Suppressor macrophage treated with lipopolysaccharide for 4 hours (primary cell): ENCODE results near the gene R3HDM4.
"Not testable (repeated sequence)": the region's sequence is repeated elsewhere in the genome, so short reads cannot be mapped to it uniquely, and the experiment has no call there.

ENCODE experiments used
- DNase-seq: peaks from one replicate; pipeline ENCODE4 v3.0.0-alpha.2; 2020

Gene R3HDM4

DNA sequence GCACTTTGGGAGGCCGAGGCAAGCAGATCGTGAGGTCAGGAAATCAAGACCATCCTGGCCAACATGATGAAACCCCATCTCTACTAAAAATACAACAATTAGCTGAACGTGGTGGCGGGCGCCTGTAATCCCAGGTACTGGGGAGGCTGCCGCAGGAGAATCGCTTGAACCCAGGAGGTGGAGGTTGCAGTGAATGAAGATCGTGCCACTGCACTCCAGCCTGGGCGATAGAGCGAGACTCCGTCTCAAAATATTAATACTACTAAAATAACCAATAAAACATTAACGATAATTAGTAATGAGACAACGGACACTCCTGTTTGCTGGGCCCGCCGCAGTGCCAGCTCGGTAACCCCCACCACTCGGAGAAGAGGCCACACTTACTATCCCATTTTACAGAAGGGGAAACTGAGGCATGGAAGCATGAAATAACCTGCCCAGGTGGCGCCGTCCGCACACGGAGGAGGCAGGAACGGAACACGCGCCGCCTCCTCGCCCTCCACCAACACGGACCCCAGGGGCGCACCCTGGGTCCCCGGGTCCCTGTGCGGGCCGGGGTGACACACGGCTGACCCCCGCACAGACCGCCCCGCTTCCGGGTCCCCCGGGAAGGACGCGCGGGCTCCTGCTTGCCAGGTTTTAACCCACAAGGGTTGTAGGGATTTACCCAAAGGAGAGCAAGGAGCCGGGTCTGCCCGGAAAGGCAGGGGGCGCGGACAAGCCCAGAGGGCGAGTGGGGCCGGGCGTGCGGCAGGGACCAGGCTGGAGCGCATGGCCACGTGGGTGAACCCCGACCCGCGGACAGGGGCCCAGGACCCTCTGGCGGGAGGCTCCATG, 1.6 kb downstream of the R3HDM4 start:
- DNase-seq: no peak

DNA sequence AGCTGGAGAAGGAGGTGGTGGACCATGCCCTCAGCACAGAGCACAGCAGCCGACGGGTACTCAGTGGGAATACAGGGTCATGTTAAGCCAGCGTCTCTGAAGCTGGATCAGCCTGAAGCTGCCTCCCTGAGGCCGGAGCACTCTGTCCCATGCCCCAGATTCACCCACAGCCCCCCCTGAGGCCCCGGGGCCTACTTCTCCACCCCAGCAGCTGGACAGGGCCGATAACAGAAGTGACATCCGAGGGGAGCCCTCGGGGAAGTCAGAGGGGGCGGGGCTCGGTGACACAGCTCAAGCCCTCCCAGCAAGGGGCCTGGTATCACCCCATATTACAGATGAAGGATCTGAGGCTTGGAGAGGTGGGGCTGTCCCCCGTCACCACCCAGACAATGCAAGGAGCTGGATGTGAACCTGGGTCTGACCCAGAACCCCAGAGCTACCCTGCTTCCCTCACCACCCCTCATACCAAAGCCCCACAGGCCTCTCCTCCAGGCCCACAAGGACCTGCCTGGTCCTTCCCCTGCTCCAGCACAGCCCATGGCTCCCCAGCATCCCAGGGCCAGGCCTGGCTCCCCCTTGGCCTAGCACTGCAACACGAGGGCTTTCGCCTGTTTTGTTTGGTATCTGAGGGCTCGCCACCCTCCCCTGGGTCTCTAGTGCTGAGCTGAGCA, 5.7 kb downstream of the R3HDM4 start:
- DNase-seq: peak; percentile 52

DNA sequence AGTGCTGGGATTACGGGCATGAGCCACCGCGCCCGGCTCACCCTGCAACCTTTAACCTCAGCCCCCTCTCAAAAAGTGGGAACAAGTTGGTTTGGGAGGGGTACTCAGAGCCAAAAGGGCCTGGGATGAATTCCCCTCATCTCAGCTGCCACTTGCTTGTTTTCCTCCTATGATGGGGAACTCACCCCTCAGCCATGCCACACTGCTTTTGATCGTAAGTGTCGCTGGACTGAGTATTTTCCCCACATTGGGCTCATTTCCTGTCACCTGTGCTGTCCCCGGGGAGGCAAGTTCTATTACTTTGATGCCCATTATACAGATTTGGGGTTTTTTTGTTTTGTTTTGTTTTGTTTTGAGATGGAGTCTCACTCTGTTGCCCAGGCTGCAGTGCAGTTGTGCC, 6.5 kb downstream of the R3HDM4 start:
- no peak for DNase-seq

DNA sequence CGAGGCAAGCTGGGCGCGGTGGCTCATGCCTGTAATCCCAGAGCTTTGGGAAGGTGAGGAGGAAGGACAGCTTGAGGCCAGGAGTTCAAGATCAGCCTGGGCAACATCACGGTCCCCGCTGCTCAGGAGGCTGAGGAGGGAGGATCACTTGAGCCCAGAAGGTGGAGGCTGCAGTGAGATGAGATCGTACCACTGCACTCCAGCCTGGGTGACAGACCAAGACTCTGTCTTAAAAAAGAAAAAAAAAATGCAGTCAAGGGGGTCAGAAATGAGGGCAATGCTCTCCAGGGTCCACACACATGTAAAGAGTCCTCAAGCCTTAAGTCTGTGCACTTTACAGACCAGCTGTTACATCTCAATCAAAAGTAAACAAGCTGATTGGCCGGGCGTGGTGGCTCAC, 8.5 kb downstream of the R3HDM4 start:
- no peak for DNase-seq

DNA sequence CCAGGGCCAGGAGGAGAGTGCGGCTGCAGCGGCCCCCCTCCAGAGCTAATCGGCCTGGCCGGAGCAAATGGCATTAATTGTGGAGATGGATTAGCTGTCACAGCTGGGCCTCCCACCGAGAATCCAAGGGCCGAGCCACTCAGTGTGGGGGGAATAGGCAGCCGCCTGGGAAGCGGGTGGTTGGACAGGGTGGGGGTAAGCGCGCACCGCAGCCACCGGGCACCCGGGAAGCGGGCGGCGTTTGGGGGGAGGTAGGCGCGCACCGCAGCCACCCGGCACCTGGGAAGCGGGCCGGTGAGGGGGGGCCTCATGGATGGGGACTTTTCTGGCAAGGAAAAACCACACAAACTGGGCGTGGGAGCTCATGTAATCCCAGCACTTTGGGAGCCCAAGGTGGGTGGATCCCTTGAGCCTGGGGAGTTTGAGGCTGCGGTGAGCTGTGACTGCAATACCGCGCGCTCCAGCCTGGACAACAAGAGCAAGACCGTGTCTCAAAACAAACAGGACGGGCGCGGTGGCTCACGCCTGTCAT, 9.7 kb downstream of the R3HDM4 start:
- no peak for DNase-seq

DNA sequence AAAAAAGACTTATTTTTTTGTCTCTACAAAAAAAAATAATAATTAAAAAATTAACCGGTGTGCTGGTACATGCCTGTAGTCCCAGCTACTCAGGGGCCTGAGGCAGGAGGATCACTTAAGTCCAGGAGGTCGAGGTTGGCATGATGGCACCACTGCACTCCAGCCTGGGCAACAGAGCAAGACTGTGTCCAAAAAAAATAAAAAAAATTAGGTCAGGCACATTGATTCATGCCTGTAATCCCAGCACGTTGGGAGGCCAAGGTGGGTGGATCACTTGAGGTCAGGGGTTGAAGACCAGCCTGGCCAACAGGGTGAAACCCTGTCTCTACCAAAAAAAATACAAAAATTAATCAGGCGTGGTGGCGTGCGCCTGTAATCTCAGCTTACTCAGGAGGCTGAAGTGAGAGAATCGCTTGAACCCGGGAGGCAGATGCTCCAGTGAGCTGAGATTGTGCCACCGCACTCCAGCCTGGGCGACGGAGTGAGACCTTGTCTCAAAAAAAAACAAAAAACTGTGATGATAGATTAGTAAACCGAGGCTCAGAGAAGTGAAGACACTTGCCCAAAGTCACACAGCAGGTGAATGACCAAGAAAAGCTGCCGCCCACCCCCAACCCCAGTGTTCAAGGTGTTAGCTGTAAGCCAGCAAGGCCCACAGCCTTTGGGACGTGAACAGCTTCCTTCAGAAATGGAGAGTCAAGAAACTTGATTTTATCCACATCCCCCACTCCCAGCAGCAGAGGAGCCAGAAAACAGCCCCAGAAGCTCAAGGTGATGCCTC, 10.4 kb downstream of the R3HDM4 start:
- DNase-seq: no peak

DNA sequence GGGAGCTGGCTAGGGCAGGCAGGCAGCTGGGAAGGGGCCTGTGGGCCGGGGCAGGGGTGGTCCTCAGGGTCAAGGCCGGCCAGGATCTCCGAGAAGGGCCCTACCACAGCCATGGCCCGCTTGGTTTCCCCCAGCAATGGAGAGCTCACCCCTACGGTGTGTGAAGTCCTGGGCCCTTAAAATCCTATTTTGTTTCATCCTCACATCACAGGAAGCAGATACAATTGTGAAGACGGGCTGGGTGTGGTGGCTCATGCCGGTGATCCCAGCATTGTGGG, 11.0 kb downstream of the R3HDM4 start:
- DNase-seq: no peak

DNA sequence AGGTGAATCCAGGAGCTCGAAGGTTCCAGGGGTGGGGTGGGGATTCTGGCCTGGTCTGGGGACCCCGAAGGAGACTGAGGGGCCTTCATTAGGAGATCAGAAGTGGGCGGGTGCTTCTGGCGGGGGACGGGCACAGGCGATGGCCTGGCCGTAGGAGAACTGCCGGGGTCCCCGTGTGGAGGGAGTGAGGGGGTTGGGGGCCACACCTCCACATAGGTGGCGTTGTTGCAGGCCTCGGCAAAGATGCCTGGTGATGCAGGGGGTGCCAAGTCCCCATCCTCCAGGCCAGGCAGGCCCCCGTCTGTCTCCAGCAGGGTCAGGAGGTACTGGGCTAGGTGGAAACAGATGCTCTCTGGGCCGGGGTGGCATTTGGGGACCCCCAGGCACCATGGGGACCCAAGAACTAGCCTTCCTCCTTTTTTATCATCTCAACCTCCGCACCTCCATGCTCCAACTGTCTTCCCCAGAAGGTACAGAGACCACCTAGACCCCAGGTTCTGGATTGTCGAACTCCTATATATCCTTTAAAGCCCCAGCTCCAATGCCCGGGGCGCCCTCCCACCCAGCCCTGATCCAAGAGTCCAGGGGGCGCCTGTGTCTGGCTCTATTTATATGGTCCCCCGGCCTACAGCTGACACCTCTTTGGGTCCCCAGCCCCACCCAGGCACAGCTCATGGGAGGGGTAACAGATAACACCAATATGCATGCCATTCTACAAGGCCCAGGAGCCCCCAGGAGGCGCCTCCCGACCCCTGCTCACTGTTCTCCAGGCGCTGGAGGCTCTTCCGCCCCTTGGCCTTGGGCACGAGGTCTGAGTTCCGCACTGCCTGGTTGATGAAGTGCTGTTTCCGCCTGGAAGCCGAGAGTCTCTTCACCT, 11.6 kb downstream of the R3HDM4 start:
- DNase-seq: no peak

DNA sequence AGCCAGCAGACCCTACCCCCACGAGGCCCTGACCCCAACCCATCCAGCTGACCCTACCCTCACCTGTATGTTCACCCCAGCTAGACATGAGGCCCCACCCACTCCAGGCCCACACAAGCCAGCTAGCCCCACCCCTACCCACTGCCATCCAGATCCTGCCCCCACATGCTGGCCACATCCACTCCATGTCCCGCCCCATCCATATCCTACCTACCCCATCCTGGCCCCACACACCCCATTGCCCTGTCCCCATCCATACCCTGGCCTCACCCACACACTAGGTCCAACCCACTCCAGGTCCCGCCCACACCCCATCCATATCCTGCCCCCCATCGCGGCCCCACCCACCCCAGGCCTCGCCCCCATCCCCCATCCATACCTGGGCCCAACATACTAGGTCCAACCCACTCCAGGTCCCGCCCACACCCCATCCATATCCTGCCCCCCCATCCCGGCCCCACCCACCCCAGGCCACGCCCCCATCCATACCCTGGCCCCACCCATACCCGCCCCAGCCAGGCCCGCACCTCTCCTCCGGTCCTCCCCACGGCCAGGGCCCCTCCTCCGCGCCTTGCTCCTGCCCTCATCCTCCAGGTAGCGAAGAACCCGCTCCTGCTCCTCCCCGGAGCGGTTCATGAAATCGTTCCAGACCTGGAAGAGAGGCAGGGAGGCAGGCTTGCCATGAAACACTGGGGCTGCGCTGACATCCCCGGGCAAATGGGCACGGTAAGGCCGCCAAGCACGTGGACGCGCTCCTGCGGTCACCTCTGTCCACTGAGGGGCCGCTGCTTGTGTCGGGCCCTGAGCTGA, 12.5 kb downstream of the R3HDM4 start:
- no peak for DNase-seq

DNA sequence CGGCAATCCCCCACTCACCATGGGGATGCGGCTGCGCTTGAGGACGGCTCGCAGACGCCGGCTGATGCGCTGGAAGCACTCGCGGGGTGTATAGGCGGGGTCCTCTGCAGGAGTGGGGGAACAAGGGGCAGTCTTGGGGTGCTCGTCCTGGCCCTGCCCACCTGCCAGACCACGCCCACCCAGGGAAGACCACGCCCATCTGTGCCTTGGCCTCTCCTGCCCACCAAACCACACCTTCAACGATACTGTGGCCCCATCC, 13.0 kb downstream of the R3HDM4 start:
- no peak for DNase-seq

DNA sequence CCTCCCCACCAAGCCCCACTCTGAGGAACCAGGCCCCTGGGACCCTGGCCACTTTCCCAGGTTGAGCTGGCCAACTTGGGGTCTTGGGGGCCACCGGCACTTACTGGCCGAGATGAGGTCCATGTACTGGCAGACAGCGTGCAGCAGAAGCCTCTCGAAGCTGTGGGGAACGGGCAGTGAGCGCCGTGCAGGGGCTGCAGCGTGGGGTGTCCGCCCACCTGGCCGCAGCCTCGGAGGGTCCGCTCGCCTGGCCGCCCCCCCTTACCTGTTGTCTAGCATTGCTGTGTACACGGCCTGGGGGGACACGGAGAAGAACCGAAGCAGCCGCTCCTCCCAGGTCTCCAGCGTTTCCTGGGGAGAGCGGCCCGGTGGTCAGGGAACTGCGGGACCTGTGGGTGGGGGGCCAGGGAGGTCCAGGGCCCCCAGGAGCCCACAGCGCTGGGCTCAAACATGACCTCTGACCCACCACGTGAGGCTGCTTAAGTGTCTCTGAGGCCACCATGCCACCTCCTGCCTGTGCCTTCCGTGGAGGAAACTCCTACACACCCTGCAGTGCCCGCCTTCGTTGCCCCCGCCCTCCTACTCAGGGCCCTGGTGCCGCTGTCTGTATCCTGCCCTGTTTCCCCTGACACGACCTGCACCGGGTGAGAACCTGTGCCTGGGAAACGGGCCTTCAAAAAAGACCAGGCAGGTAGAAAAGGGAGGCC, 13.5 kb downstream of the R3HDM4 start:
- no peak for DNase-seq

DNA sequence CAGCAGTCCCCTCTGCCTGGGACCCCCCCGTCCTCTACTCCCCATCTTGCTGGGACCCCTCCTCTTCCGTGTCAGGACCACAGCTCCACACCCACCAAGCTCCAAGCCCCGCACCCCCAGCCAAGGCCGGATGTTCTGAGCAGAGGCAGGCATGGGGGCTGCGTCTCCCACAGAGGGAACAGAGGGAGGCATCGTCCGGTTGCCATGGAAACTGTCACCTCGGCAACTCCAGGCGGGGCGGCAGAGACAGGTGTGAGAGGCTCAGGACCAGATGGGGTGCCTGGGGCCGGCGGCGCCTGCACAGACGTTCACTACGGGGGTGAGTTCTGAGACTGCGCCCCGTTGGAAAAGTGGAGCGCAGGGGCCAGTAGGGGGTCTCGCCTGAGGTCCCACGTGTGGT, 14.4 kb downstream of the R3HDM4 start:
- DNase-seq: no peak

DNA sequence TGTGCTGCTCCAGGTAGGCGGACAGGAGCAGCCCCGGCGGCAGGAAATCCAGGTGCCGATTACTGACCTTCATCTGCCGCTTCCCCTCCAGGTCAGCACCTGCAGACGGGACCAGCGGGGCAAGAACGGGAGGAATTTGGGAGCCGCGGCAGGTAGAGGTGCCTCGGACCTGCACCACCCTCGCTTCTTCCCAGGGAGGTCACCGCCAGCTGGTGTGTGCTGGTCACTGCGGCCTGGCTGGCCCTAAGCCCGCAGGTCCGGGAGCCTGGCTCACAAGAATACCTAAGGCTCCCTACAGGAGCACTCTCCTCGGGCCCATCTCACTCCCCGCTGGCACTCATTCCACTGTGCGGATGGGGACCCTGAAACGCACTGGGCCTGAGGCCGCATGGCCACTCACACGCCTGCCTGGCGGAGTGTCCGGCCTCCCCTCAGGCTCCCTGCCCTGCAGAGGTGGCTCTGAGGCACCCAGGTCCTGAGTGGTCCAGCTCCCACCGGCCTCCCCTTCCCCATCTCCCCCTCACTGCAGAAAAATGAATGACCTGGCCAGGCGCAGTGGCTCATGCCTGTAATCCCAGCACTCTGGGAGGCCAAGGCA, 15.5 kb downstream of the R3HDM4 start:
- no peak for DNase-seq

DNA sequence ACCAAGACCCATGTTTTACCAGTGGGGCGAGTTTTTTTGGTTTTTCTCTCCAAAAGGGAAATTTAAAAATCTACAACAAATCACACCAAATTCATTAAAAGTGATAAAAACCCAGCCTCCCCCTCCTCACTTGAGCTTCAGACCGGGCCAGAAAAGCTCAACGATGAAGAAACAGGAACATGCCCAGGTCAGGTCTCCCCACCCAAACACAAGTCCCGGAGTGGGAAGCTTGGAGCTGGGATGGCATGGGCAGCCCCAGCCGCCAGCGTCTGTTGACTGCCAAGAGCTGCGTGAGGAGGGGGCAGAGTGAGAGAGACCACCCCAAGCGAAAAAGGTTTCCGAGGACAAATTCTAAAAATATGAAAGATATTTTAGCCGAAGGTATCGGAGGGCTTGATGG, 16.0 kb downstream of the R3HDM4 start:
- no peak for DNase-seq

DNA sequence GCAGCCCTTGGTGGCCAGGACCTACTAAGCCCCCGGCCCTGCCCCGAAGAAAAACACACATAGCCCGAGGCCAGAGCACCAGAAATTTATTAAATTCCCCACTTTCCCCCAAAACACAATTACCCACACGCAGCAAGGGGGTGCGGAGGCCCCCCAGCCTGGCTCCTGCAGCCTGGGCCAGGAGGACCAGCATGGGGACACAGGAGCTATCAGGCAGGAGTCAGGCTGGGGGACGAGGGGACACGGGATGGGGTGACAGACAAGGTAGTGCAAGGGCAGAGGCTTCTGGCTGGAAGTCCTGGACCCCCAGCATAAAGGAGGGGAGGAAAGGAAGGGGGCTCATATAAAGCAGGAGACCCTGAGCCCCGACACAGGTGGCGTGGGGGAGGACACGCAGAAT, 16.6 kb downstream of the R3HDM4 start:
- DNase-seq: no peak

DNA sequence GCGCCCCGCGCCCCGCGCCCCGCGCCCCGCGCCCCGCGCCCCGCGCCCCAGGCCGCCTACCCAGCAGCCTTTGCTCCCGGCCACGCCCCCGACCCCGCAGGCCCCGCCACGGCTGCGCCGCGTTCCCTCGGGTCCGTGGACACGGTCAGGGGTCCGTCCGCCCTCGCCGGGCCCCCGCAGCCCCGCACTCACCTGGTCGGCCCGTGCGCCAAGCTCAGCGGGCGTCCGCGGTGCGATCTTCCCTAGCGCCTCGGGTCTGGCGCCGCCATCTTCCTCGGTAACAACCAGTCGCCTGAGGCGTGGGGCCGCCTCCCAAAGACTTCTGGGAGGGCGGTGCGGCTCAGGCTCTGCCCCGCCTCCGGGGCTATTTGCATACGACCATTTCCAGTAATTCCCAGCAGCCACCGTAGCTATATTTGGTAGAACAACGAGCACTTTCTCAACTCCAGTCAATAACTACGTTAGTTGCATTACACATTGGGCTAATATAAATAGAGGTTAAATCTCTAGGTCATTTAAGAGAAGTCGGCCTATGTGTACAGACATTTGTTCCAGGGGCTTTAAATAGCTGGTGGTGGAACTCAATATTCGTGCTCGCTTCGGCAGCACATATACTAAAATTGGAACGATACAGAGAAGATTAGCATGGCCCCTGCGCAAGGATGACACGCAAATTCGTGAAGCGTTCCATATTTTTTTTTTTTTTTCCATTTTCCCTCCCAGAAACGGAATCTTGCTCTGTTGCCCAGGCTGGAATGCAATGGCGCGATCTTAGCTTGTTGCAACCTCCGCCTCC, 19.9 kb downstream of the R3HDM4 start, which contains the start of the genes MED16 and RNU6-9:
TSS of gene MED16 (minus strand) at position 294 of the 796 bp plus-strand sequence. CDS start 2,056 bp downstream, outside the sequence.
TSS of gene RNU6-9 (plus strand) at position 591 of the 796 bp plus-strand sequence.
- DNase-seq: peak; percentile 97

DNA sequence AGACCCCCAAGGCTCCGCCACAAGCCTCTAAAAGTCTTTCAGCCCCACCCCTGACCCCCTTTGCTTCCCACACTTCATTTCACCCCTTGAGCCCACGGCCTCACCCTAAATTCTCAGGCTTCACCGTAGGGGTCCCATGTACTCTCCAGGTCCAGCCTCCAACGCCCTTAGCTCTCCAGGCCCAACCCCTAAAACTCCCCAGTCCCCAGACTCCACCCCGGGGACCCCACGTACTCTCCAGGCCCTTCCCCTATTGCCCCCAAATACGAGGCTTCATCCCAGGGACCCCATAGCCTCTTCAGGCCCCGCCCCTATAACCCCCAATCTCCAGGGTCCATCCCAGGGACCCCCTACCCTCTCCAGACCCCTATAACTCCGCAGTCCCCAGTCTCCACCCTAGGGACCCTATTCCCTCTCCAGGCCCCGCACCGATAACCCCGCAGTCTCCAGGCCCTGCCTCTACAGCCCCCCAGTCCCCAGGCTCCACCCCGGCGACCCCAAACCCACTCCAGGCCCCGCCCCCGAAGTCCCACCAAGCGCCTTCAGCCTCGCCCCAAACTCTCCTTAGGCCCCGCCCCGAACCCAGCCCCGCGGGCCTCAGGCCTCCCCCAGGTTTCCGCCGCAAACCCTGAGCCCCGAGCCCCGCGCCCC, 20.7 kb downstream of the R3HDM4 start:
- DNase-seq: no peak

DNA sequence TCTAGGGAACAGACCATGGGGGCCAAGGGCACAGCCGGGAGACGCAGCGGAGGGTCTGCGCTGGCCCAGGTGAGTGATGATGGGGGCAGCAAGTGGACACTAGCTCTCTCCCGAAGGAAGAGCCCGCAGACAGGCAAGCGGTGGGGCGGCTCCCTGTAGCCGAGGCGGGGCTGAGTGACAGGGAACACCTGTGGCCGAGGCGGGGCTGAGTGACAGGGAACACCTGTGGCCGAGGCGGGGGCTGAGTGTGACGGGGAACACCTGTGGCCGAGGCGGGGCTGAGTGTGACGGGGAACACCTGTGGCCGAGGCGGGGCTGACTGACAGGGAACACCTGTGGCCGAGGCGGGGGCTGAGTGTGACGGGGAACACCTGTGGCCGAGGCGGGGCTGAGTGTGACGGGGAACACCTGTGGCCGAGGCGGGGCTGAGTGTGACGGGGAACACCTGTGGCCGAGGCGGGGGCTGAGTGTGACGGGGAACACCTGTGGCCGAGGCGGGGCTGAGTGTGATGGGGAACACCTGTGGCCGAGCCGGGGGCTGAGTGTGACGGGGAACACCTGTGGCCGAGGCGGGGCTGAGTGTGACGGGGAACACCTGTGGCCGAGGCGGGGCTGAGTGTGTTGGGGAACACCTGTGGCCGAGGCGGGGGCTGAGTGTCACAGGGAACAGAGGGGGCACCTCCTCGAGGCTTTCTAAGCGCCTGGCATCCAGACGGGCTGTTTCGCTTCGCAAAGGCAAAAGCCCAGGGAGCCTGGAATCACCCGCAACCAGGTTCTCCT, 21.4 kb downstream of the R3HDM4 start:
- not testable (repeated sequence) for DNase-seq

DNA sequence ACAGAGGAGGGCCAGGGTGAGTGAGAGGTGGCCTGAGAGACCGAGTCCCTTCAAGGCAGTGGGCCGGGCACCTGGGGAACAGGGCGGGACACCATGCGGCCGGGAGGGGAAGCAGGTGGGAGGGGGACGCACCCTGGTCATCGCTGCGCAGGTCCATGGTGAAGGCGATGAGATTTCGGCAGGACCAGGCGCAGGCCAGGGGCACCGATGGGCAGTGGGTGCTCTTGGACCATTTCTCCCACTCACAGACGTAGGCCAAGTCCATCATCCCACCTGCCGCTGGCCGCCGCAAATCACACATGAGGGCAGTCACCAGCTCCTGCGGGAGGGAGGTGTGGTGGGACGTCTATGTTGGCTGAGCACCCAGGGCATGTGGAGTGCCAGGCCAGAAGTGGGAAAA, 22.2 kb downstream of the R3HDM4 start:
- no peak for DNase-seq
